ENCODE results near the gene ATG16L1.

Gene ATG16L1

DNA sequence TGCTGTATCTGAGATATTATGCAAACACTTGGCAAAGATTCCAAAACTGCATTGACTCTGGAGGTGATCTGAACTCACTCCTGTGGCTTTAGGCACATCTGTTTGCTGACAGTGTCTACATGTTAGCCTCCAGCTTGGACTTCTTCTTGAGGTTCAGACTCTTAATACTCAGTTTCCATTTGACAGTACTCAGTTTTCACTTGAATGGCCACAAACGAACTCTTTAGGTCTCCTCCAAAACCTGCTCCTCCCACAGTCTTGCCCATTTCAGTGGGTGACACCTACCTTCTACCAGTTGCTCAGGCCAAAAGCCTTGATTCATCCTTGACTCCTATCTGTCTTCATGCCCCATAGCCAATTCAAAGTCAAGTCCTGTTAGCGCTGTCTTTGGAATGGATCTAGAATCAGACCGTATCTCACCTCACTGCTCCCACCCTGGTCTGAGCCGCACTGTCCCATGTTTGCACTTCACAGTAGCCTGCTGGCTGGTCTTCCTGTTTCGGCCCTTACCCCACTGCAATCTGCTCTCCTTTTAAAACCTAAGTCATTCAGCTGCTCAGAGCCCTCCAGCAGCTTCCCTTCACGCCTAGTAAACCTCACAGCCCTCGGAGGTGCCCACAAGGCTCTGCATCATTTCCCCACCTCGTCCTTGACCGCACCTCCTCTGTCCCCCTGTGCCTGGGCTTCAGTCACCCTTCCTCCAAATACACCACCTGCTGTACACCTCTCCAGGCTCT lies 10.5 kb downstream of the ATG16L1 start:
- no peak for DNase-seq

DNA sequence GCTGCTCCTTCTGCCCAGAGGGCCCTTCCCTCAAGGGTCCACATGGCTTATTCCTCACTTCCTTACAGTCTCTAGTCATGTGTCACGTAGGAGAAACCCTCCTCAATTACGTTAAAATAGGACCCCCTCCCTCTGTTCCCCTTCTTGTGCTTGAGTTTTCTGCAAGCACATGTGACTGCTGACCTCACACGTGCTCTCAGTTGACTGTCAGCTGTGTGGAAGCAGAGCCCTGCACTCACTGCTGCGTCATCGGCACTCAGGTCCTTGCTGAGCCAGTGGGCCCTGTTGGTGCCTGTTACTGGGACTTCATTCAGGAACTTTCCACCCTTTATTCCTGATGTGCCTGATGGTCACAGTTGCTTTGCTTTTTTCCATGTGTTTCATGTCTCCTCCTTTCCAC lies 11.1 kb downstream of the ATG16L1 start:
- no peak for DNase-seq

DNA sequence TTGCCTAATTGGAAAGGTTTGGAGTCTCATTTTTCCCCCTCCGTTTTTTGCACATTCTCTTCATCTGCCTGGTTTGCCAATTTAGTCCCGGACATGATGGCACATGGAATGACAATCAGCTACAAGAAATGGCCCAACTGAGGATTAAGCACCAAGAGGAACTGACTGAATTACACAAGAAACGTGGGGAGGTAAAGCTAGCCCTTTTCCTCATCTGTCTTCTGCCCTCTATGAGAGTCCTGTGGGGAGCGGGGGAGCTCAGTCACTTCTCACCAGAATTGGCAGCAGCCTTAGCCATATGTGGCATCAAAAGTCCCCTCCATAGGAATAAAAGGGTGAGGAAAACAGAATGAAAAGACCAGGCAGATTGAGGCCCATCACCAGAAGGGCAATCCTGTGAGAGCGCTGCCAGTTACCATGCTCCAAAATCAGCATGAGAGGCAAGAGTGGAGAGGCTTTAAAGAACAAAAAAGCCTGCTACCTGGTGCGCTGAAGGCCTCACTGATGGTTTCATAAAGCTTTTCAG lies 11.6 kb downstream of the ATG16L1 start:
- no peak for DNase-seq

DNA sequence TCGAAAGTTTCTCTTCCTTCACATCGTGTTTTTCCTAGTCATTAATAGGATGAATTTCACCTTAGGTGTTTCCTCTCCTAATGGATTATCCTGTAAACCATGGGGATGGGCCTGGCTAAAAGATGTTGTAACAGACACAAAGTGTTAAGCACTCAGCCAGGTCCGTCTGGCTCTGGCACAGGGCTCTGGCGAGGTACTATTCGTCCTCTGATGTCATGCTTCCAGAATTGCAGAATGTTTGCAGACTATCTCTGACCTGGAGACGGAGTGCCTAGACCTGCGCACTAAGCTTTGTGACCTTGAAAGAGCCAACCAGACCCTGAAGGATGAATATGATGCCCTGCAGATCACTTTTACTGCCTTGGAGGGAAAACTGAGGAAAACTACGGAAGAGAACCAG lies 13.2 kb downstream of the ATG16L1 start:
- DNase-seq: no peak

DNA sequence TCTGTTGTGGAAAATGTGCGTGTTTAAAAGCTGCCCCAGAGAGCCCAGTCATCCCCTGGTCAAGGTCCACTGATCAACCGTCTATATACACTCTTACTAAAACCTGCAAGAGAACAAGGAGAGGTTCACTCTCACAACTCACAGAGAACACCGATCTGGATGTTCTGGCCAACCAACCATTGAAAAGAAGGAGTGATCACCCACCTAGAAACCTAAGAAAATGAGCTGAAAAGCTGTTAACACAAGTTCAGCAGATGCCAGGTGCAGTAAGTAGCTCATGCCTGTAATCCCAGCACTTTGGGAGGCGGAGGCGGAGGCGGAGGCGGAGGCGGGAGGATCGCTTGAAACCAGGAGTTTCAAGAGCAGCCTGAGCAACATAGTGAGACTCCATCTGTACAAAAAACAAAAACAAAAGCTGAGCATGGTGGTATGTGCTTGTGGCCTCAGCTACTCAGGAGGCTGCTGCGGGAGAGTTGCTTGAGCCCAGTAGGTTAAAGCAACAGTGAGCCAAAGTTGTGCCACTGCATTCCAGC lies 14.5 kb downstream of the ATG16L1 start:
- DNase-seq: no peak

DNA sequence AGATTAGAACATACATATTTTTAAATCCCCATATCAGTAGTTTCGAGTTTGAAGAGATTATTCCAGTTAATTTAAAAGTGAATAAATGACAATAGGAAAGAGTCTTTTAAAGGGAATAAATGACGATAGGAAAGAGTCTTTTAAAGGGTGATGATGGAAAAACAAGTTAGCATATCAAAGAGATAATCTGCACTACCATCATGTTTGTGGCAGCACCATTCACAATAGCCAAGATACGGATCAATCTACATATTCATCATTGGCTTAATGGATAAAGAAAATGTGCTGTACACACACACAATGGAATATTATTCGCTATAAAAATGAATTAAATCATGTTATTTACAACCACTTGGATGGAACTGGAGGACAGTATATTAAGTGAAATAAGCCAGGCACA lies 15.0 kb downstream of the ATG16L1 start:
- DNase-seq: no peak

DNA sequence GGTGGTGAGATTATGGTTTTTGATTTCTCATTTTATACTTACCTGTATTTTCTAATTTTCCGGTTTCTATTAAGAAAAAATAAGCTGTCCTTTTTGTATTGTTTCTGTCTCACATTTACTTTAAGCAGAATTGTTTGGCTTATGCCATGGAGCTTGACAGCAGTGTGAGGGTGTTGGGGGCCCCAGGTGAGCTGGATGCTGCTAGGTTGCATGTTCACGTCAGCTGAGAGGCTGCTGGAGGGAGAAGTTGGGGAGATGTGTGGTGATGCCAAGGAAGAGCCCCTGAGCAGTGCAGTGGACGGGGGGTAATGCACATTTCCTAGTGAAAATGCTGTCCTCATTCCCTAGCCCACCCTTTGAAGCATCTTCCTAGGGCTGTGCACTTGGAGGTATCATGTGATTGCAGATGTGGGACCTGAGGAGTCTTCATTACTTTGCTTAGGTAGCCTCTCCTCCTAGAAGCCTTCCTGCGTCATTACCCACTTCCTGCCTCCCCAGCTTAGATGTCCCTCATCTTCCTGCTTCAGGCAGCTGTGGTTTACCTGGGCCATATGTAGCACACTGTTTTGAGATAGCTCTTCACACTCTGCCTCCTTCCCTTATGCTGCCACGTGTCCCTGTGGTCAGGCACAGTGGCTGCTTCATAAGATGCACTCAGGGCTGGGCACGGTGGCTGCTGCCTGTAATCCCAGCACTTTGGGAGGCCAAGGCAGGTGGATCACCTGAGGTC lies 16.2 kb downstream of the ATG16L1 start:
- DNase-seq: no peak

DNA sequence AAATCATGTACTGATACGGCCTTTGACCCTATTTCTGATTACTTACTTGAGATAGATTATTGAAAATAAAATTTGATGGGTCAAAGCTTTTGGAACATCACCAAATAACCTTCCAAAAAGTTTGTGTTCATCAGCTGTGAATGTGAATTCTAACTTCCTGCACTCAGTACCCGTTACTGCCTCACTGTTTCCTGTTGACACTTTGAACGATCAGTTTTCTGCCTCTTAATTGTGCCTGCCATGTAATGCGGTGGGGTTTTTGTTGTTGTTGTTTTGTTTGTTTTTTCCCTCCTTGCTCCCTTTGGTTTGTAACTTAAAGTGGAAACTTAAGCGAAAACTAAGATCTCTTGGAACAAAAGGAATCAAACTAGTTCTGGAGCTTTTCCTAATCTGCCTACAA lies 18.9 kb downstream of the ATG16L1 start:
- DNase-seq: no peak

DNA sequence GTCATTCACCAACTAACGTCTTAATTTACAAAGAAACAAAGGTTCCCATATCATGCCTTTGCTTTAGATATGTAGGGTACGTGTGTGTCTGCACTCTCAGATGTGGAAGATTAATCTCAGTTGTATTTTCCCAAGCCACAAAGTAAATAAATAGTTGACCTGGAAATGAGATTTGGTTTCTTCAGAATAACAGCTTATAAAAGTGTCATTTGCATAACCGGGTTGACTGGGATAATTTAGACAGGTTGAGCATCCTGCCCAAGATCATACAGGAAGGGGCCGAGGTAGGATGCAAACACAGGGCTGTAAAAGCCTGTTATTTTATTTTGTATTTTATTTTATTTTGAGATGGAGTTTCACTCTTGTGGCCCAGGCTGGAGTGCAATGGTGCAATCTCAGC lies 19.5 kb downstream of the ATG16L1 start:
- DNase-seq: no peak

DNA sequence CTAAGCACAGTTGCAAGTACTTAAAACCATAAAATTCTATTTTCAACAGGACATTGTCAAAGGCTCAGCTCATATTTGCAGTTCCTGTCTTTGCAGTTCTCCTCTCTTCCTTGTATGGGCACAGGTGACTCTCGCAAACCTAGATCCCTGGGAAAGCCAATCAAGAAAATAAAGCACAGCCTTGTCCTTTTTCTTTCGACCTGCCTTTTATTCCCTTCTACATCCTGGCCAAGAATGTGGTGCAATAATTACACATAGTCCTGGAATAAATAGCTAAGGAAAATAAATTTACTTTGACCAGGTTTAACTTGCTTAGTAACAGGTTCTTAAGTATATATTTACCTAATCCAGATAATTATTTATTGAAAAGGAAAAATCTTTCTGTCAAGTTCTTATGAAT lies 20.2 kb downstream of the ATG16L1 start:
- DNase-seq: no peak

DNA sequence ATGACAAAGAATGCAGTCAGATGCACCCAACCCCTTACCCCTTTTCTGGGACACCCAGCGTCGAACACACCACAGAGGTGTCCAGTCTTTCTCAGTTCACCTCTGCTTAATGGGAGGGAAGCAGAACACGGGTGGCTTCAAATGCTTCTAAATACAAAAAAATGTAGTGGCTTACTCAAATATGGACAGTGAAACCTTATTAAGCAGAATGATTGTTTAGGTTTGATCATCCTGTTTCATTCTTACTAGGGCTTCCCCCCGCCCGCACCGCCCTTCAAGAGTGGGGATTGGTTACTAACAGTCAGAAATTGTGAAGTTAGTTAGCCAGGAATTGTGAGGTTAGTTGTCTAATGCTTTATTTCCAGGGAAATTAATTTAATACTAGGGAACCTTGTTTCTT lies 21.6 kb downstream of the ATG16L1 start:
- DNase-seq: no peak

DNA sequence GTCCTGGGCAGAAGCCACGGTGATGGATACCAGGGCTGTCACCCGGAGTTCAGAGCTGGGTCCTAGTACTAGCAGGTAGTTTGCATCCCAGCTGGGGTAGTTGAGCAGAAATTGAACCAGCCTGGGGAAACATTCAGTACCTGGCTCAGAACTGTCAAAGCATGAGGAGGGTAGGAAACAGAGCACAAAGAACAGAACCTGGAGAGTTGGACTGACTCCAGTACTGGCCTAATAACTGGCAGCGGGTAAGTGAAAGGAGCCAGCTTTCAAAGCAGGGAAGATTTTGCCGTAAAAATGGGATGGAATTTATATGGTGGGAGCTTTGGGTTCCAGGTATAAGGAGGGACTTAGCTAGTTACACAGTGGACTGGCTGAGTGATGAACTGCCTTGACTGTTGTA lies 23.8 kb downstream of the ATG16L1 start:
- DNase-seq: no peak

DNA sequence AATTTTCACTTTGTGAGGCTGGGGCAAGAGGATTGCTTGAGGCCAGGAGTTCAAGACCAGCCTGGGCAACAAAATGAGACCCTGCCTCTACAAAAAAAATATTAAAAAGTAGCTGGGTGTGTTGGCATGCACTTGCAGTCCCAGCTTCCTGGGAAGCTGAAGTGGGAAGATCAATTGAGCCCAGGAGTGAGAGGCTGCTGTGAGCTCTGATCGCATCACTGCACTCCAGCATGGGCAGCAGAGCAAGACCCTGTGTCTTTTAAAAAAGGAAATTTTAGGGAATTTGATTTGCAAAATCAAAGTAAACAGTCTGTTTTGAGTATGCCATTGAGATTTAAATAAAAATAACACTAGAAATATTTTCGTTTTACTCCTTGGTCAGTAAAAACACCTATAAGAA lies 27.4 kb downstream of the ATG16L1 start:
- DNase-seq: no peak

DNA sequence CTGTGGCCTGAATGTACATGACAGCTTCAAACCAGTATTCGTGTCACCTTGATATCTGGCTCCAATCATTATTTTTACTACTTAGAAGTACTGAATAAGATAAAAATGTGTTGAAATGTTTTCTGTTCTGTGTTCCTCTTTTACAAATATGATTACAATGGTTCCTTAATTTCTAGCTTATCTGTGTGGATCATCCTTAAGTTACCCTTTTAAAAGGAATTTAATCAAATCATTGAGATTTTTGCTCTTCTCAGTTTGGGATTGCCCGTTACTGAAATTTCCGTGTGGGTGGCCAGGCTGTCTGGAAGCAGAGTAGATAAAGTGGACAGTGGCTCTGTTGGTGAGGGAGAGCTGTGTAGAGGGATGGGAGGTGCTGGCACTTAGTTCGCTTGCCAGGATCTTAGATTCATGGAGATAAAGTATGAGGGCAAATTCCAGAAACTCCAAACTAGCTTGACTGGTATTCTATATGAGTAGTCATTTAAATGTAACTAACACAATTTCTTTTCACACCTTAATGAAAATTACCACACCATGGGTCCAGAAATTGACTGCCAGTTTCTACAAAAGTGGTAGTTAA lies 28.7 kb downstream of the ATG16L1 start:
- no peak for DNase-seq

DNA sequence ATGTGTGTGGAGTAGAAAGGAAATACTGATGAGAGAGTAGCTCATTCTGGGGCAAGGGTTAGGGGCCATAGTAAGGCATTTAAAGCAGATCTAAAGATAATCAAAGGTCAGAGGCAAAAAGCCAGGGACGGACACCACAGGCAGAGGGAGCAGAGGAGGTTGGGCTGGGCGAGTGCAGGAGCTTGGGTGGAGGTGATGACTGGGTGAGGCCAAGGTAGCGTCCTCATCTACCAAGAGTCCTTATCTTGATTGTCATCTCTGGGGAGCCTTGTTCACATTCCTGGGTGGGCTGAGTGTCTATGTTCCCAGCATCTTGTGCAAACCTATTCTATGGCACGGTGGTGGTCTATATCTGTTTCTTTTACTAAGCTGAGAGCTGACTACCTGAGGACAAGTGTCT lies 30.1 kb downstream of the ATG16L1 start:
- DNase-seq: no peak

DNA sequence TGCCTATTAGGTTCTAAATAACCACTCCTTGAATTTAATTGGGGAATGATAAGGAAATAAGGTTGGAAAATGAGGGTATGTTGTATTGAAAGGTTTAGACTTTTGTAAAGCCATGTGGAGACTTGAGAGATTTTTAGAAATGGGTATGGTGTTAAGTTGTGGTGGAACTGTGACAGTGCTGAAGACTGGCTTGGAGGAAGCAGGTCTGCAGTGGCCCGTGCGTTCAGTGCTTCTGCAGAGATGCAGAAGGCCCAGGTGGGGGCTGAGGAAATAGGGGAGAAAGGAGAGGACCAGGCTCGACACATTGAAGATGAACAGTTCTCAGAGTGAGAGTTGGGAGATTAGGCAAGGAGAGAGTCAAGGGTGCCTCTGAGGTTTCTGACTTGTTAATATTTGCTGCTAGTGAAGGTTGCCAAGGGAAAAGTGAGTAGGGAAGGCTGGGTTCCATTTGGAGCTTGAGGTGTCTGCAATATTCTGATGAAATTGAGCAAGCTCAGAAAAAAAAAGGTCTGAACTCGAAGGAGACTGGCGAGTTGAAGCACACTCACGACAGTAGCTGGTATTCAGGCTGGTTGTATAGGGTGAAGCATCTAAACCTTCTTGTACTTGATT lies 30.6 kb downstream of the ATG16L1 start:
- no peak for DNase-seq

DNA sequence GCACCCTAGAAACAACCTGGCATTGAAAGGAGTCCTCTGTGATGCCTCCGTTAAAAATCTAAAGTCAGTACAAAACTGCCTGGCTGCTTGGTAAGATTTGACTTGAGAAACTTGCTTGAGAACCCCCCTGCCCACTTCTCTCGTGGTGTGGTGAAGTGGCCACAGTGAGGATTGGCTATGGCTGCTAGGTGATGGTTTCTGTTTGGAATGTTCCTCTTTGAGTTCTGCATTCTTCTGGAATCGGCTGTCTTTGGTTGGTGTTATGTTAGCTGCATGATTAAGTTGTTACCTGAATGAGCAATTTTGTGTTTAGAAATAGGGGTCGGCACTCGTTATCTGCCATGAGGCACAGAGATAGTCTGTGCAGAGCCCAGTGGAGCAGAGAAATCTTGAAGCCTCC lies 34.4 kb downstream of the ATG16L1 start:
- DNase-seq: no peak

DNA sequence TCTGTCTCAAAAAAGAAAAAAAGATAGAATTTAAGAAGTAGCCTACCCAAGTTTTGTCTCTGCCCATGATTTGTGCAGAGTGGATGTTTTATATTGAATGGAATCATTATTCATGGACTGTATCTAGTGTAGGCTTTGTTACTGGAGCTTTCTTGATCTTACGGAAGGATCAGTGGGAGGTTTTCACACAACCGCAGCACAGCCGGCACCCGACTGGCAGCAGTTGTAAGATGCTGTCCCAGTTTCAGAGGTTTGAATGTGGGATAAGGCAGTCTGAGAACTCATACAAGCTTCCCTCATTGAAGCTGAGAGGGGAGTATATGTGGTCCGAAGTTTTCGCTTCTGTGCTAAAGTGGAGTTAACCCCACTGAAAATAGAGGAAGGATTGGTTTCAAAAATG lies 36.4 kb downstream of the ATG16L1 start:
- DNase-seq: no peak

DNA sequence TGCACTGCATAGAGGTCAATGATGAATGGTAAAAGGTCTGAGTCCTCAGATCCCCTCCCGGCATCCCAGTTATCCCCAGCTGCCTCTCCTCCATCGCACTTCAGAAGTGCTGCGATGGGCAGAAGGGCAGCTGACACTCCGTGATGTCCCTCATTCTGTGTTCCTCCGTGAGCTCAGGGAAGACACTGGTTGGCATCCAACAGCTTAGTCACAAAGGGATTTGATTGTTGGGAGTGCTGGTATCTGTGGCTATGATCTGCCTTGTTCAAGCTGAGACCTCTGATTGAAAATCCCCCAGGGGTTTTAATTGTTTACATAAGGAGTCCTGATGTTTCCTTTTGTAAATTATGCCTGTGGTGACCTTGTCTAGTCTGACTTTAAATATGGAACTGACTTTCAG lies 37.2 kb downstream of the ATG16L1 start:
- DNase-seq: peak; percentile 8

DNA sequence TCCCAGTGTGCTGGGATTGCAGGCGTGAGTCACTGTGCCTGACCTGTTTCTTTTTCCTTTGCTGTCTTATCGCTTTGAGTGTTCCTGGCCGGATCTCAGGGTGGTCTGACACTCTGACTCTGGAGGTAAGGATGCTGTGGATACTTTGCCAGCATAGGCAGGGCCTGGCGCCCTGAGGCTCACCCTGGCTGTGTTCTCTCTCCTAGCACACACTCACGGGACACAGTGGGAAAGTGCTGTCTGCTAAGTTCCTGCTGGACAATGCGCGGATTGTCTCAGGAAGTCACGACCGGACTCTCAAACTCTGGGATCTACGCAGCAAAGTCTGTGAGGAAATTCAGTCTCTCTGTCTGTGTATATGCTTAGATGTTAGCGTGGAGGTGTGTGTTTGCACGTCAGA lies 38.2 kb downstream of the ATG16L1 start:
- DNase-seq: no peak

DNA sequence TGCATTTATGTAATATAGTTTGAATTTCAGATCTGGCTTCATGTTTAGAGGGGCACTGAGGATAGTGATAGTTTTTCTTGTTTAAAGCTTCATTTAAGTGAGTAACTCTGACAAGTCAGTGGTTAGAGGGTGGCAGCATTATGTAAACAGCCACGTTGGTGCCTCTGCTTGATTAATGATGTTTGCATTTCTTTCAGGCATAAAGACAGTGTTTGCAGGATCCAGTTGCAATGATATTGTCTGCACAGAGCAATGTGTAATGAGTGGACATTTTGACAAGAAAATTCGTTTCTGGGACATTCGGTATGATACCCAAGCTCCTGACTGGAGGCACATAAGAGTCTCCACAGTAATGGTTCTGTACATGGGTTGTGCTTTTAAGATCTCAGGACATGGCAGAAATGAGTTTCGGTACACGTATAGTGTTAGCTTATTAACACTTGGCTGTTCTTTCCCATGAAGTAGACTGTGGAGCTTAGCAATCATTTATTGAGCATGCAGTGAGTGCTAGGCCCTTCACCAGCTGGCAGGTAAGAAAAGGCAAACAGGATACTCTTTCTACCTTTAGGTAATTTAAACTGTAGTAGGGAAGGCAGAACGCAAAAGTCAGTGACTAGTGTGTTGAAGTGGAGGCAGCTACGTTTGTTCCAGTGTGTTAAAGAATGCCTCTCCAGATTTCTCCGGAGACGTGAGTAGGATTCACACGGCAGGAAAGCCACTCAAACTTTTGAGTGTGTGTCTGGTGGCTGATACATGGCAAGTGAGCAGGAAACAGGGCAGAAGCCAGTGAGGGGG lies 38.8 kb downstream of the ATG16L1 start:
- peak; percentile 2 for DNase-seq

DNA sequence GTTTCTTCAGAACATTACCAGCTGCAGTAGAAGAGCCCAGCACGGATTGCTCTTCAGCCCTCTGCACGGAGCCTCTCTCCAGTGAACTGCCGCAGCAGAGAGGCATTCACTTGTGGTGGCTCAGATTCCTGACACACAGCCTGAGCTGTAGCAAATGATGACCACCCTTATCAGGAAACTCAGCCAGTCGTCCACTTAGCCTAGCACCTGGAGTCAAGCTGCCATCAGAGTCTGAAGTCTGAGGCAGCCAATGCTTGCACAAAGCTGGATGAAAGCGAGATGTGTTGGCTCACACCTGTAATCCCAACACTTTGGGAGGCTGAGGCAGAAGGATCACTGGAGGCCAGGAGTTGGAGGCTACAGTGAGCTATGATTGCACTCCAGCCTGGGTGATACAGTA lies 44.4 kb downstream of the ATG16L1 start:
- DNase-seq: no peak

DNA sequence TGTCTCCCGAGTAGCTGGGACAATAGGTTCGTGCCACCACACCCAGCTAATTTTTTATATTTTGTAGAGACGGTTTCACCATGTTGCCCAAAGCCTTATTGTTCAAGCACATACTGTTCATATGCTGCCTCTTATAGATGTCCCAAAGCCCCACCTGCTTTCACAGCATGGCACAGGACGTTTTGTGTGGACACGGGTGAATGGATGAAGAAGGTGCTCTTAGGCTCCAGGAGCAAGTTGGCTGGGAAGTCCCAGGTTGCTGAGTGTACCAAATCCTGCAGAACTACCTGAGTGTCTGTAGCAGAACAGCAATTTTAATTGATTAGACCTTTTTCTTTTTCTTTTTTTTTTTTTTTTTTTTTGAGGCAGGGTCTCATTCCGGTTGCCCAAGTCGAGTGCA lies 45.6 kb downstream of the ATG16L1 start:
- no peak for DNase-seq
